MV-4-11 (cell line): ENCODE measurements around the gene FAM153A.
"Not testable (repeated sequence)": the region's sequence is repeated elsewhere in the genome, so short reads cannot be mapped to it uniquely, and the experiment has no call there.

ENCODE experiments used
- DNase-seq: peaks from one replicate; lab custom pipeline; 2025; lab: John Stamatoyannopoulos, UW

Gene FAM153A

GRCh38 chr5:177782792-177783633 lies at the start of gene FAM153A:
TSS of gene FAM153A (minus strand) at chr5:177782899.
- DNase-seq = not testable (repeated sequence)

- not testable (repeated sequence) for DNase-seq
Observed at GRCh38 chr5:177832287-177832686, 49.6 kb upstream of the FAM153A start.

- not testable (repeated sequence) for DNase-seq
Observed at GRCh38 chr5:177826073-177826472, 43.4 kb upstream of the FAM153A start.

- DNase-seq = not testable (repeated sequence)
Observed at GRCh38 chr5:177824776-177825175, 42.1 kb upstream of the FAM153A start.

GRCh38 chr5:177822489-177822888 lies 39.8 kb upstream of the FAM153A start:
- DNase-seq = not testable (repeated sequence)

- not testable (repeated sequence) for DNase-seq
Observed at GRCh38 chr5:177819664-177820063, 37.0 kb upstream of the FAM153A start.

- not testable (repeated sequence) for DNase-seq
Observed at GRCh38 chr5:177812814-177813425, 30.2 kb upstream of the FAM153A start.

GRCh38 chr5:177812160-177812743 lies 29.6 kb upstream of the FAM153A start:
- DNase-seq = not testable (repeated sequence)

GRCh38 chr5:177809209-177809913 lies 26.7 kb upstream of the FAM153A start:
- DNase-seq = not testable (repeated sequence)

- not testable (repeated sequence) for DNase-seq
Observed at GRCh38 chr5:177808420-177808819, 25.7 kb upstream of the FAM153A start.

- not testable (repeated sequence) for DNase-seq
Observed at GRCh38 chr5:177807265-177807664, 24.6 kb upstream of the FAM153A start.

- DNase-seq = not testable (repeated sequence)
Observed at GRCh38 chr5:177801427-177801826, 18.7 kb upstream of the FAM153A start.

GRCh38 chr5:177798237-177798840 lies 15.6 kb upstream of the FAM153A start:
- DNase-seq = not testable (repeated sequence)

- DNase-seq = not testable (repeated sequence)
Observed at GRCh38 chr5:177793272-177793671, 10.6 kb upstream of the FAM153A start.

- DNase-seq = not testable (repeated sequence)
Observed at GRCh38 chr5:177791649-177792048, 8.9 kb upstream of the FAM153A start.

- DNase-seq = not testable (repeated sequence)
Observed at GRCh38 chr5:177782169-177782568, 530 bp downstream of the FAM153A start.

GRCh38 chr5:177771206-177771605 lies 11.5 kb downstream of the FAM153A start:
- not testable (repeated sequence) for DNase-seq

GRCh38 chr5:177770646-177771045 lies 12.1 kb downstream of the FAM153A start:
- not testable (repeated sequence) for DNase-seq

- DNase-seq = not testable (repeated sequence)
Observed at GRCh38 chr5:177763737-177764508, 18.8 kb downstream of the FAM153A start.

GRCh38 chr5:177760954-177761353 lies 21.7 kb downstream of the FAM153A start:
- not testable (repeated sequence) for DNase-seq

GRCh38 chr5:177747354-177747753 lies 35.3 kb downstream of the FAM153A start:
- not testable (repeated sequence) for DNase-seq
